ENCODE results near the gene OGFR.

OGFR gene

GRCh38 chr20:62829231-62830230, 24.9 kb downstream of the OGFR start:
- H3K27ac ChIP-seq (ENCODE audit: low read length): no peak overlapping the region
- H3K36me3 ChIP-seq (ENCODE audit: control insufficient read depth in 2 of 2, insufficient read depth in 2 of 2, low read length in 2 of 2): no peaks in the 10 kb centered on the region
- H3K9me3 ChIP-seq (ENCODE audit: control insufficient read depth in 2 of 2, low read length in 2 of 2): no peaks in the 10 kb centered on the region
- H3K4me3 ChIP-seq (ENCODE audit: low read length in 2 of 2): no peak overlapping the region
- peaks cover 11% of the 10 kb centered on the region for H3K4me1 ChIP-seq (ENCODE audit: control insufficient read depth, insufficient read depth, low read length)
- H3K27me3 ChIP-seq (ENCODE audit: control insufficient read depth in 1 of 2, insufficient read depth in 2 of 2, low read length in 2 of 2): no peaks in the 10 kb centered on the region
- H3K9ac ChIP-seq (ENCODE audit: low read length in 2 of 2): no peak overlapping the region

GRCh38 chr20:62830251-62830650, 25.6 kb downstream of the OGFR start:
- H3K4me1 ChIP-seq (ENCODE audit: control insufficient read depth, insufficient read depth, low read length): peaks cover 8% of the 10 kb centered on the region

GRCh38 chr20:62830821-62831220, 26.2 kb downstream of the OGFR start:
- Histone ChIP-seq H3K27ac (ENCODE audit: low read length) (no peak overlapping the region), H3K4me1 (ENCODE audit: control insufficient read depth, insufficient read depth, low read length) (peaks cover 8% of the 10 kb centered on the region), H3K9me3 (ENCODE audit: control insufficient read depth in 2 of 2, low read length in 2 of 2) (no peaks in the 10 kb centered on the region), H3K36me3 (ENCODE audit: control insufficient read depth in 2 of 2, insufficient read depth in 2 of 2, low read length in 2 of 2) (no peaks in the 10 kb centered on the region), H3K9ac (ENCODE audit: low read length in 2 of 2) (no peak overlapping the region), H3K4me3 (ENCODE audit: low read length in 2 of 2) (no peak overlapping the region), H3K27me3 (ENCODE audit: control insufficient read depth in 1 of 2, insufficient read depth in 2 of 2, low read length in 2 of 2) (peaks cover 0 to 2% of the 10 kb centered on the region in 2 donors)

More at GRCh38 chr20:62830251-62830650, 25.6 kb downstream of the OGFR start:
- H3K27me3 ChIP-seq (ENCODE audit: control insufficient read depth in 1 of 2, insufficient read depth in 2 of 2, low read length in 2 of 2): peaks cover 0 to 2% of the 10 kb centered on the region in 2 donors
- H3K36me3 ChIP-seq (ENCODE audit: control insufficient read depth in 2 of 2, insufficient read depth in 2 of 2, low read length in 2 of 2): no peaks in the 10 kb centered on the region
- H3K4me3 ChIP-seq (ENCODE audit: low read length in 2 of 2): no peak overlapping the region
- H3K9me3 ChIP-seq (ENCODE audit: control insufficient read depth in 2 of 2, low read length in 2 of 2): no peaks in the 10 kb centered on the region
- no peak overlapping the region for H3K9ac ChIP-seq (ENCODE audit: low read length in 2 of 2)
- no peak overlapping the region for H3K27ac ChIP-seq (ENCODE audit: low read length)

- Histone ChIP-seq H3K27ac (ENCODE audit: low read length) (no peak overlapping the region), H3K4me3 (ENCODE audit: low read length in 2 of 2) (no peak overlapping the region), H3K27me3 (ENCODE audit: control insufficient read depth in 1 of 2, insufficient read depth in 2 of 2, low read length in 2 of 2) (peaks cover 0 to 2% of the 10 kb centered on the region in 2 donors), H3K9ac (ENCODE audit: low read length in 2 of 2) (no peak overlapping the region), H3K9me3 (ENCODE audit: control insufficient read depth in 2 of 2, low read length in 2 of 2) (no peaks in the 10 kb centered on the region), H3K36me3 (ENCODE audit: control insufficient read depth in 2 of 2, insufficient read depth in 2 of 2, low read length in 2 of 2) (no peaks in the 10 kb centered on the region), H3K4me1 (ENCODE audit: control insufficient read depth, insufficient read depth, low read length) (peaks cover 8% of the 10 kb centered on the region)
These were observed 26.7 kb downstream of the OGFR start for GRCh38 chr20:62831361-62831788.

GRCh38 chr20:62831854-62832211, 27.2 kb downstream of the OGFR start:
- H3K9ac ChIP-seq (ENCODE audit: low read length in 2 of 2): no peak overlapping the region
- H3K4me3 ChIP-seq (ENCODE audit: low read length in 2 of 2): no peak overlapping the region
- H3K4me1 ChIP-seq (ENCODE audit: control insufficient read depth, insufficient read depth, low read length): peaks cover 8% of the 10 kb centered on the region
- no peaks in the 10 kb centered on the region for H3K9me3 ChIP-seq (ENCODE audit: control insufficient read depth in 2 of 2, low read length in 2 of 2)
- no peaks in the 10 kb centered on the region for H3K36me3 ChIP-seq (ENCODE audit: control insufficient read depth in 2 of 2, insufficient read depth in 2 of 2, low read length in 2 of 2)
- peaks cover 0 to 6% of the 10 kb centered on the region in 2 donors for H3K27me3 ChIP-seq (ENCODE audit: control insufficient read depth in 1 of 2, insufficient read depth in 2 of 2, low read length in 2 of 2)
- H3K27ac ChIP-seq (ENCODE audit: low read length): no peak overlapping the region

GRCh38 chr20:62832212-62832922, 27.7 kb downstream of the OGFR start:
- no peaks in the 10 kb centered on the region for H3K9me3 ChIP-seq (ENCODE audit: control insufficient read depth in 2 of 2, low read length in 2 of 2)
- no peak overlapping the region for H3K9ac ChIP-seq (ENCODE audit: low read length in 2 of 2)
- H3K4me3 ChIP-seq (ENCODE audit: low read length in 2 of 2): no peak overlapping the region
- H3K27ac ChIP-seq (ENCODE audit: low read length): no peak overlapping the region
- peaks cover 0 to 6% of the 10 kb centered on the region in 2 donors for H3K27me3 ChIP-seq (ENCODE audit: control insufficient read depth in 1 of 2, insufficient read depth in 2 of 2, low read length in 2 of 2)
- peaks cover 8% of the 10 kb centered on the region for H3K4me1 ChIP-seq (ENCODE audit: control insufficient read depth, insufficient read depth, low read length)
- no peaks in the 10 kb centered on the region for H3K36me3 ChIP-seq (ENCODE audit: control insufficient read depth in 2 of 2, insufficient read depth in 2 of 2, low read length in 2 of 2)

- Histone ChIP-seq H3K36me3 (ENCODE audit: control insufficient read depth in 2 of 2, insufficient read depth in 2 of 2, low read length in 2 of 2) (no peaks in the 10 kb centered on the region), H3K27me3 (ENCODE audit: control insufficient read depth in 1 of 2, insufficient read depth in 2 of 2, low read length in 2 of 2) (peaks cover 0 to 6% of the 10 kb centered on the region in 2 donors), H3K9me3 (ENCODE audit: control insufficient read depth in 2 of 2, low read length in 2 of 2) (no peaks in the 10 kb centered on the region), H3K4me1 (ENCODE audit: control insufficient read depth, insufficient read depth, low read length) (peaks cover 8% of the 10 kb centered on the region), H3K9ac (ENCODE audit: low read length in 2 of 2) (no peak overlapping the region), H3K27ac (ENCODE audit: low read length) (no peak overlapping the region), H3K4me3 (ENCODE audit: low read length in 2 of 2) (no peak overlapping the region)
These were observed 28.3 kb downstream of the OGFR start for GRCh38 chr20:62832951-62833391.

GRCh38 chr20:62834967-62835730, 30.5 kb downstream of the OGFR start:
- no peaks in the 10 kb centered on the region for H3K36me3 ChIP-seq (ENCODE audit: control insufficient read depth in 2 of 2, insufficient read depth in 2 of 2, low read length in 2 of 2)
- no peak overlapping the region for H3K27ac ChIP-seq (ENCODE audit: low read length)
- peaks cover 0 to 9% of the 10 kb centered on the region in 2 donors for H3K27me3 ChIP-seq (ENCODE audit: control insufficient read depth in 1 of 2, insufficient read depth in 2 of 2, low read length in 2 of 2)
- no peak overlapping the region for H3K9ac ChIP-seq (ENCODE audit: low read length in 2 of 2)
- peaks cover 8% of the 10 kb centered on the region for H3K4me1 ChIP-seq (ENCODE audit: control insufficient read depth, insufficient read depth, low read length)
- no peaks in the 10 kb centered on the region for H3K9me3 ChIP-seq (ENCODE audit: control insufficient read depth in 2 of 2, low read length in 2 of 2)
- no peak overlapping the region for H3K4me3 ChIP-seq (ENCODE audit: low read length in 2 of 2)

- Histone ChIP-seq H3K9me3 (ENCODE audit: control insufficient read depth in 2 of 2, low read length in 2 of 2) (no peaks in the 10 kb centered on the region), H3K9ac (ENCODE audit: low read length in 2 of 2) (no peak overlapping the region), H3K4me1 (ENCODE audit: control insufficient read depth, insufficient read depth, low read length) (peaks cover 8% of the 10 kb centered on the region), H3K36me3 (ENCODE audit: control insufficient read depth in 2 of 2, insufficient read depth in 2 of 2, low read length in 2 of 2) (no peaks in the 10 kb centered on the region), H3K4me3 (ENCODE audit: low read length in 2 of 2) (no peak overlapping the region), H3K27ac (ENCODE audit: low read length) (no peak overlapping the region), H3K27me3 (ENCODE audit: control insufficient read depth in 1 of 2, insufficient read depth in 2 of 2, low read length in 2 of 2) (peaks cover 0 to 9% of the 10 kb centered on the region in 2 donors)
These were observed 31.6 kb downstream of the OGFR start for GRCh38 chr20:62835931-62836861.
